K562 (cell line): Measurements from ENCODE around the gene DYNLT4. TPM values are rescaled to one million over a fixed set of nuclear protein-coding genes. Genes with fewer than 3 reads are reported as not detected.
A peak's percentile ranks its signal among the peaks of the same experiment; 100 is the strongest.

Experiments
- CCAR2 ChIP-seq: fragments of 200-400 bp; formaldehyde crosslinking; IDR thresholded peaks from 2 replicates; pipeline ENCODE4 v1.6.1; 2017; ENCODE audit warnings: mild to moderate bottlenecking, low read depth, low read length
- CTCF ChIP-seq, 3 experiments: IDR thresholded peaks in 2 of 3; conservative IDR thresholded peaks in 1 of 3; 2 replicates each; pipeline ENCODE4 v1.5.1; 2011 to 2012; ENCODE audit warnings: low read length in 3 of 3, mild to moderate bottlenecking in 3 of 3, control low read depth in 2 of 3, improper control_type of control experiment in 1 of 3, inconsistent platforms in 1 of 3, low read depth in 1 of 3, mixed read lengths in 1 of 3, moderate library complexity in 1 of 3; ENCODE audit not compliant: insufficient read depth in 2 of 3
- DLX4 ChIP-seq: fragments of 250-450 bp; sonication (Bioruptor Pico); IDR thresholded peaks from 2 replicates; pipeline ENCODE4 v1.6.1; 2021; ENCODE audit warnings: mild to moderate bottlenecking
- ERF ChIP-seq: fragments of 450-650 bp; formaldehyde crosslinking; IDR thresholded peaks from 2 replicates; pipeline ENCODE4 v1.4.0; 2020; ENCODE audit warnings: mild to moderate bottlenecking, mixed read lengths
- GABPA ChIP-seq: fragments of 200-800 bp; sonication (Bioruptor generic); conservative IDR thresholded peaks from 2 replicates; pipeline ENCODE4 v1.6.1; 2016; ENCODE audit warnings: low read depth, missing genetic modification characterization, missing compliant biosample characterization
- KDM4B ChIP-seq, 2 experiments: fragments of 450-650 bp in 1 of 2; sonication (generic) in 1 of 2; IDR thresholded peaks; 2 replicates each; pipeline ENCODE4 v1.6.1; 2016 to 2017; ENCODE audit warnings: borderline replicate concordance in 2 of 2, antibody characterized with exemption in 1 of 2, low read depth in 1 of 2, mild to moderate bottlenecking in 1 of 2
- KHSRP ChIP-seq: fragments of 450-650 bp; IDR thresholded peaks from 2 replicates; pipeline ENCODE4 v1.6.1; 2017
- LARP7 ChIP-seq: fragments of 450-650 bp; IDR thresholded peaks from 2 replicates; pipeline ENCODE4 v1.6.1; 2016
- MED1 ChIP-seq: sonication (generic); formaldehyde crosslinking; IDR thresholded peaks from 2 replicates; pipeline ENCODE4 v1.8.1; 2023; ENCODE audit warnings: missing genetic modification reagents, borderline replicate concordance
- MYBL2 ChIP-seq, 2 experiments: fragments of 450-650 bp in 1 of 2; sonication (generic) in 1 of 2; formaldehyde crosslinking in 1 of 2; IDR thresholded peaks; 2 replicates each; pipeline versions ENCODE4 v1.6.1 to v1.8.1; 2017 to 2022; ENCODE audit warnings: borderline replicate concordance in 1 of 2, inconsistent platforms in 1 of 2, low read depth in 1 of 2, mild to moderate bottlenecking in 1 of 2, missing genetic modification reagents in 1 of 2, moderate library complexity in 1 of 2
- NELFE ChIP-seq: IDR thresholded peaks from 2 replicates; pipeline ENCODE4 v1.6.1; 2011; ENCODE audit warnings: mild to moderate bottlenecking; ENCODE audit not compliant: insufficient read depth, insufficient read length
- NFYB ChIP-seq: IDR thresholded peaks from 2 replicates; pipeline ENCODE4 v1.6.1; 2011; ENCODE audit warnings: mild to moderate bottlenecking, moderate library complexity; ENCODE audit not compliant: insufficient read length; ENCODE audit errors: extremely low read depth
- PPARD ChIP-seq: fragments of 250-450 bp; sonication (Bioruptor Pico); IDR thresholded peaks from 2 replicates; pipeline ENCODE4 v1.8.0; 2022; ENCODE audit warnings: inconsistent platforms, mild to moderate bottlenecking, moderate library complexity
- PRMT5 ChIP-seq: sonication (generic); formaldehyde crosslinking; IDR thresholded peaks from 2 replicates; pipeline ENCODE4 v1.5.0; 2020; ENCODE audit warnings: missing genetic modification reagents
- RHOXF2B ChIP-seq: fragments of 250-450 bp; sonication (Bioruptor Pico); conservative IDR thresholded peaks from 2 replicates; pipeline ENCODE4 v1.5.1; 2021
- SAFB ChIP-seq: fragments of 200-400 bp; formaldehyde crosslinking; IDR thresholded peaks from 2 replicates; pipeline ENCODE4 v1.6.1; 2017; ENCODE audit warnings: low read depth, low read length, borderline replicate concordance
- SUPT5H ChIP-seq: fragments of 450-650 bp; IDR thresholded peaks from 2 replicates; pipeline ENCODE4 v1.6.1; 2016
- ZBTB17 ChIP-seq: fragments of 450-650 bp; formaldehyde crosslinking; IDR thresholded peaks from 2 replicates; pipeline ENCODE4 v1.4.0; 2020; ENCODE audit warnings: mild to moderate bottlenecking
- ZFPM2 ChIP-seq: fragments of 250-450 bp; sonication (Bioruptor Pico); IDR thresholded peaks from 2 replicates; pipeline ENCODE4 v1.5.1; 2022; ENCODE audit warnings: mild to moderate bottlenecking
- ZMIZ1 ChIP-seq, 2 experiments: fragments of 150-350 bp in 1 of 2; IDR thresholded peaks; 2 replicates each; pipeline ENCODE4 v1.6.1; 2012 to 2016; ENCODE audit warnings: low read depth in 2 of 2, low read length in 2 of 2, mild to moderate bottlenecking in 1 of 2, moderate library complexity in 1 of 2
- ZNF121 ChIP-seq: sonication (generic); formaldehyde crosslinking; conservative IDR thresholded peaks from 2 replicates; pipeline ENCODE4 v1.8.0; 2022; ENCODE audit warnings: missing genetic modification reagents
- ZNF282 ChIP-seq: sonication (generic); formaldehyde crosslinking; IDR thresholded peaks from 2 replicates; pipeline ENCODE4 v1.8.1; 2023; ENCODE audit warnings: missing genetic modification reagents
- ZNF644 ChIP-seq: fragments of 200-800 bp; sonication (Bioruptor generic); IDR thresholded peaks from 2 replicates; pipeline ENCODE4 v1.6.1; 2016; ENCODE audit warnings: low read depth, missing genetic modification characterization, missing compliant biosample characterization
- polyA plus RNA-seq, 8 experiments: library from polyadenylated mRNA; depleted of rRNA in 4 of 8; stranded (reverse) in 5 of 8; unstranded in 3 of 8; fragments of >200 nt; fragmentation: Nextera tagmentation in 2 of 8; fragmentation: Illumina TruSeq in 1 of 8; extraction: Ambion mirVana in 2 of 8; extraction: Trizol in 1 of 8; gene quantifications; 2 replicates each; pipeline versions ENCODE4 v1.2.1 to v1.2.3, GENCODE V29; 2011 to 2014; ENCODE audit warnings: inconsistent platforms in 1 of 8, missing spikeins in 1 of 8
- total RNA-seq, 7 experiments: library from RNA; depleted of rRNA in 6 of 7; stranded (reverse); fragments of >200 nt in 6 of 7; fragmentation: Illumina TruSeq in 2 of 7; extraction: Trizol in 2 of 7; gene quantifications; 2 replicates each; pipeline versions ENCODE4 v1.2.1 to v1.2.3, GENCODE V29; 2011 to 2021; ENCODE audit warnings: low replicate concordance in 1 of 7

DYNLT4 gene
- total and polyA plus RNA-seq, 9 of the 15 experiments (the other 6 are each of a cell fraction or from before 2014, with no cell fraction given) = 0.29 to 0.73 TPM; not detected in 7

GRCh38 chr1:44775078-44775929, 31.8 kb downstream of the DYNLT4 start, which contains the start of gene RPS8 (continued):
- no peak for TF ChIP-seq CCAR2
- TF ChIP-seq ZNF282 (CRISPR knock-in tag) = no peak
- TF ChIP-seq ZBTB17 (CRISPR knock-in tag) = peak; percentile 82
- TF ChIP-seq PPARD (CRISPR knock-in tag) = no peak
- TF ChIP-seq ZNF121 = no peak
- TF ChIP-seq KHSRP = peak; percentile 96
- TF ChIP-seq PRMT5 = no peak
- peak; percentile 100 for TF ChIP-seq SUPT5H
- TF ChIP-seq ZNF644 = no peak
- no peak for TF ChIP-seq NELFE
- no peak for TF ChIP-seq SAFB
- peak; percentile 65 to 71; a peak in 3 of 4 replicates for TF ChIP-seq KDM4B (IDR thresholded peaks at IDR 0.05; ENCODE audit: borderline replicate concordance in 2 of 2, low read depth in 1 of 2)
- no peak for TF ChIP-seq DLX4 (CRISPR knock-in tag)
- peak; percentile 79; the same call in 1 of the 2 replicates for TF ChIP-seq ERF
- no peak for TF ChIP-seq NFYB
- TF ChIP-seq MYBL2 (IDR thresholded peaks at IDR 0.05; ENCODE audit: low read depth) = peak; percentile 74
- TF ChIP-seq MYBL2 (CRISPR knock-in tag; IDR thresholded peaks at IDR 0.05; ENCODE audit: borderline replicate concordance) = no peak
- TF ChIP-seq MED1 (CRISPR knock-in tag) = 0 out of 2 replicates have a peak, but pooled peaks have one; percentile 18
- TF ChIP-seq ZFPM2 = peak; percentile 67; the same call in 1 of the 2 replicates
- TF ChIP-seq CTCF (IDR thresholded peaks at IDR 0.05 in 2 of 3, conservative IDR thresholded peaks at IDR 0.05 in 1 of 3; ENCODE audit: insufficient read depth in 2 of 3, low read depth in 1 of 3, low read length in 3 of 3) = 0 out of 6 replicates have a peak, but pooled peaks of 1 of the 3 experiments have one; percentile 2
- peak; percentile 97 for TF ChIP-seq LARP7
- peak in 1 of 2 experiments; percentile 71; a peak in 1 of 4 replicates for TF ChIP-seq ZMIZ1 (IDR thresholded peaks at IDR 0.05; ENCODE audit: low read depth in 2 of 2, low read length in 2 of 2)
- no peak; the same call in 1 of the 2 replicates for TF ChIP-seq RHOXF2B (CRISPR knock-in tag)
- TF ChIP-seq GABPA (tag) = no peak; the same call in none of the 2 replicates
